ENCODE results near the gene TBX2.

The TBX2 gene

GRCh38 chr17:61421460-61421859 lies 21.8 kb downstream of the TBX2 start:
- Histone ChIP-seq H3K4me2 (ENCODE audit: low read length) (no peak overlapping the region), H3K9me3 (ENCODE audit: low read length) (no peaks in the 10 kb centered on the region), H3K36me3 (ENCODE audit: insufficient read depth, low read length) (no peaks in the 10 kb centered on the region), H3F3A (ENCODE audit: insufficient read depth, low read length) (no peaks in the 10 kb centered on the region), H3K79me2 (ENCODE audit: insufficient read depth, low read length) (no peaks in the 10 kb centered on the region), H3K27me3 (ENCODE audit: insufficient read depth, low read length) (peaks cover under 1% of the 10 kb centered on the region; the same call in 1 of the 2 replicates), H3K9me2 (ENCODE audit: low read depth, low read length) (no peaks in the 10 kb centered on the region), H4K20me1 (ENCODE audit: insufficient read depth, low read length) (no peaks in the 10 kb centered on the region), H3K4me3 (ENCODE audit: low read depth, low read length, poor library complexity, severe bottlenecking) (no peak overlapping the region), H3K4me1 (ENCODE audit: insufficient read depth, low read length, severe bottlenecking) (peaks cover 4% of the 10 kb centered on the region), H2AFZ (ENCODE audit: low read length) (no peak overlapping the region), H3K27ac (ENCODE audit: low read depth, low read length, poor library complexity, severe bottlenecking) (no peak overlapping the region), H3K9ac (ENCODE audit: low read length) (no peak overlapping the region)
- TF ChIP-seq CTCF (IDR thresholded peaks at IDR 0.05; ENCODE audit: low read length) (no peak), EZH2 (IDR thresholded peaks at IDR 0.05; ENCODE audit: borderline replicate concordance, low read length) (no peak)

GRCh38 chr17:61422116-61422799 lies 22.6 kb downstream of the TBX2 start:
- Histone ChIP-seq H3K27ac (ENCODE audit: low read depth, low read length, poor library complexity, severe bottlenecking) (no peak overlapping the region), H3K4me1 (ENCODE audit: insufficient read depth, low read length, severe bottlenecking) (no peaks in the 10 kb centered on the region), H3K9me3 (ENCODE audit: low read length) (no peaks in the 10 kb centered on the region), H3K9me2 (ENCODE audit: low read depth, low read length) (no peaks in the 10 kb centered on the region), H3K9ac (ENCODE audit: low read length) (no peak overlapping the region), H3K79me2 (ENCODE audit: insufficient read depth, low read length) (no peaks in the 10 kb centered on the region), H3K27me3 (ENCODE audit: insufficient read depth, low read length) (no peaks in the 10 kb centered on the region), H3F3A (ENCODE audit: insufficient read depth, low read length) (no peaks in the 10 kb centered on the region), H4K20me1 (ENCODE audit: insufficient read depth, low read length) (no peaks in the 10 kb centered on the region), H3K36me3 (ENCODE audit: insufficient read depth, low read length) (no peaks in the 10 kb centered on the region), H3K4me3 (ENCODE audit: low read depth, low read length, poor library complexity, severe bottlenecking) (no peak overlapping the region), H3K4me2 (ENCODE audit: low read length) (no peak overlapping the region), H2AFZ (ENCODE audit: low read length) (no peak overlapping the region)
- TF ChIP-seq CTCF (IDR thresholded peaks at IDR 0.05; ENCODE audit: low read length) (no peak), EZH2 (IDR thresholded peaks at IDR 0.05; ENCODE audit: borderline replicate concordance, low read length) (no peak)

- no peaks in the 10 kb centered on the region for H3F3A ChIP-seq (ENCODE audit: insufficient read depth, low read length)
- no peaks in the 10 kb centered on the region for H3K9me3 ChIP-seq (ENCODE audit: low read length)
- no peak overlapping the region for H3K4me2 ChIP-seq (ENCODE audit: low read length)
- H2AFZ ChIP-seq (ENCODE audit: low read length), result no peak overlapping the region
- no peaks in the 10 kb centered on the region for H3K9me2 ChIP-seq (ENCODE audit: low read depth, low read length)
- TF ChIP-seq CTCF (IDR thresholded peaks at IDR 0.05; ENCODE audit: low read length), result no peak
- no peak for TF ChIP-seq EZH2 (IDR thresholded peaks at IDR 0.05; ENCODE audit: borderline replicate concordance, low read length)
- 0 out of 2 replicates have a peak, but pooled peaks cover 5% of the 10 kb centered on the region for H3K27me3 ChIP-seq (ENCODE audit: insufficient read depth, low read length)
- no peak overlapping the region for H3K4me3 ChIP-seq (ENCODE audit: low read depth, low read length, poor library complexity, severe bottlenecking)
- no peak overlapping the region for H3K27ac ChIP-seq (ENCODE audit: low read depth, low read length, poor library complexity, severe bottlenecking)
- H3K9ac ChIP-seq (ENCODE audit: low read length), result no peak overlapping the region
- H3K36me3 ChIP-seq (ENCODE audit: insufficient read depth, low read length), result no peaks in the 10 kb centered on the region
- no peaks in the 10 kb centered on the region for H3K79me2 ChIP-seq (ENCODE audit: insufficient read depth, low read length)
- no peaks in the 10 kb centered on the region for H3K4me1 ChIP-seq (ENCODE audit: insufficient read depth, low read length, severe bottlenecking)
- no peaks in the 10 kb centered on the region for H4K20me1 ChIP-seq (ENCODE audit: insufficient read depth, low read length)
These were observed 23.2 kb downstream of the TBX2 start for GRCh38 chr17:61422869-61423268.

Measured in OCI-LY1 (cell line).